Activated CD8-positive, alpha-beta T cell treated with anti-CD3 and anti-CD28 coated beads, Interleukin-2, amount 10 ng/mL, durations not matched to agents 7 days and 5 days (primary cell): ENCODE measurements around the gene AADACL2. TPM values are rescaled to one million over a fixed set of nuclear protein-coding genes. Genes with fewer than 3 reads are reported as not detected.
"Not testable (repeated sequence)": the region's sequence is repeated elsewhere in the genome, so short reads cannot be mapped to it uniquely, and the experiment has no call there.

Experiments used
- ATAC-seq: fragments of 150-1000 bp; cut with Tn5 transposase; one replicate; pipeline ENCODE4 v1.10.0; 2021; ENCODE audit warnings: moderate library complexity
- CTCF ChIA-PET: fragments of 350-600 bp; sonication (Branson Sonifier 250); formaldehyde crosslinking; loops from one replicate; lab custom pipeline; 2021; ENCODE audit warnings: antibody characterized with exemption; lab: Charles Lee
- POLR2A ChIA-PET: fragments of 350-600 bp; sonication (Branson Sonifier 250); formaldehyde crosslinking; loops from one replicate; lab custom pipeline; 2021; ENCODE audit warnings: antibody characterized with exemption; lab: Charles Lee
- DNase-seq: peaks from one replicate; pipeline ENCODE4 v3.0.0-alpha.2; 2020
- H3K27ac Mint-ChIP-seq: one replicate; pipeline ENCODE4 v1.8.0; 2021; ENCODE audit warnings: mild to moderate bottlenecking, mixed read lengths
- H3K27me3 Mint-ChIP-seq: one replicate; pipeline ENCODE4 v1.8.0; 2021; ENCODE audit warnings: low read depth, mixed read lengths
- H3K36me3 Mint-ChIP-seq: one replicate; pipeline ENCODE4 v1.8.0; 2021; ENCODE audit warnings: low read depth, mixed read lengths
- H3K4me1 Mint-ChIP-seq: one replicate; pipeline ENCODE4 v1.8.0; 2021; ENCODE audit warnings: low read depth, mixed read lengths
- H3K4me3 Mint-ChIP-seq: one replicate; pipeline ENCODE4 v1.8.0; 2021; ENCODE audit warnings: mild to moderate bottlenecking, mixed read lengths
- H3K9me3 Mint-ChIP-seq: one replicate; pipeline ENCODE4 v1.8.0; 2022; ENCODE audit warnings: mixed read lengths; ENCODE audit not compliant: insufficient read depth
- total RNA-seq, 2 experiments: library from RNA; stranded (reverse); gene quantifications; one replicate each; pipeline ENCODE4 v1.2.3, GENCODE V29; 2021

The AADACL2 gene
- total RNA-seq, 2 experiments from 2014 or later: not detected

- CTCF ChIA-PET: no interaction called here
- Mint-ChIP-seq H3K27ac (no peak overlapping the region), H3K9me3 (no peaks in the 10 kb centered on the region), H3K27me3 (no peaks in the 10 kb centered on the region), H3K36me3 (no peaks in the 10 kb centered on the region), H3K4me1 (no peaks in the 10 kb centered on the region), H3K4me3 (no peak overlapping the region)
- no peak for ATAC-seq
- POLR2A ChIA-PET: no interaction called here
- DNase-seq: no peak
Observed at GRCh38 chr3:151724576-151725562, 8.9 kb upstream of the AADACL2 start.

- no peaks in the 10 kb centered on the region for H3K4me1 Mint-ChIP-seq
- no peaks in the 10 kb centered on the region for H3K27me3 Mint-ChIP-seq
- H3K27ac Mint-ChIP-seq: no peak overlapping the region
- CTCF ChIA-PET: no interaction called here
- no peaks in the 10 kb centered on the region for H3K36me3 Mint-ChIP-seq
- POLR2A ChIA-PET: no interaction called here
- DNase-seq (no peak), ATAC-seq (no peak)
- H3K9me3 Mint-ChIP-seq: no peaks in the 10 kb centered on the region
- no peak overlapping the region for H3K4me3 Mint-ChIP-seq
Observed at GRCh38 chr3:151726016-151726415, 7.7 kb upstream of the AADACL2 start.

- Mint-ChIP-seq H3K4me3 (no peak overlapping the region), H3K4me1 (no peaks in the 10 kb centered on the region), H3K27me3 (no peaks in the 10 kb centered on the region), H3K27ac (no peak overlapping the region), H3K9me3 (no peaks in the 10 kb centered on the region), H3K36me3 (no peaks in the 10 kb centered on the region)
- DNase-seq: no peak
- CTCF ChIA-PET: interaction anchor here (1.1 kb wide), 1 partner anchor 10 kb away, joined by 3 read pairs; no protein-coding TSS in a partner anchor
- ATAC-seq: no peak
- POLR2A ChIA-PET: no interaction called here
Observed at GRCh38 chr3:151732861-151733260, 866 bp upstream of the AADACL2 start.

- H3K27ac Mint-ChIP-seq: no peak overlapping the region
- H3K27me3 Mint-ChIP-seq: peaks cover 5% of the 10 kb centered on the region
- ATAC-seq: no peak
- no peak for DNase-seq
- no peaks in the 10 kb centered on the region for H3K4me1 Mint-ChIP-seq
- CTCF ChIA-PET: no interaction called here
- POLR2A ChIA-PET: no interaction called here
- no peaks in the 10 kb centered on the region for H3K36me3 Mint-ChIP-seq
- H3K9me3 Mint-ChIP-seq: no peaks in the 10 kb centered on the region
- H3K4me3 Mint-ChIP-seq: no peak overlapping the region
Observed at GRCh38 chr3:151740581-151740980, 6.9 kb downstream of the AADACL2 start.

- POLR2A ChIA-PET: no interaction called here
- H3K4me3 Mint-ChIP-seq: no peak overlapping the region
- no peak overlapping the region for H3K27ac Mint-ChIP-seq
- no peaks in the 10 kb centered on the region for H3K4me1 Mint-ChIP-seq
- DNase-seq: no peak
- no peaks in the 10 kb centered on the region for H3K36me3 Mint-ChIP-seq
- no peaks in the 10 kb centered on the region for H3K9me3 Mint-ChIP-seq
- H3K27me3 Mint-ChIP-seq: peaks cover 5% of the 10 kb centered on the region
- ATAC-seq: no peak
- CTCF ChIA-PET: no interaction called here
Observed at GRCh38 chr3:151743855-151744254, 10.1 kb downstream of the AADACL2 start.

GRCh38 chr3:151750181-151750580, 16.5 kb downstream of the AADACL2 start:
- H3K9me3 Mint-ChIP-seq: no peaks in the 10 kb centered on the region
- no peak overlapping the region for H3K4me3 Mint-ChIP-seq
- no peaks in the 10 kb centered on the region for H3K36me3 Mint-ChIP-seq
- no peaks in the 10 kb centered on the region for H3K4me1 Mint-ChIP-seq
- ChIA-PET POLR2A (no interaction called here), CTCF (no interaction called here)
- H3K27ac Mint-ChIP-seq: no peak overlapping the region
- no peaks in the 10 kb centered on the region for H3K27me3 Mint-ChIP-seq
- DNase-seq (no peak), ATAC-seq (no peak)

- DNase-seq (no peak), ATAC-seq (no peak)
- Mint-ChIP-seq H3K4me3 (no peak overlapping the region), H3K9me3 (no peaks in the 10 kb centered on the region), H3K27ac (no peak overlapping the region), H3K36me3 (no peaks in the 10 kb centered on the region), H3K4me1 (no peaks in the 10 kb centered on the region), H3K27me3 (no peaks in the 10 kb centered on the region)
- ChIA-PET POLR2A (no interaction called here), CTCF (no interaction called here)
Observed at GRCh38 chr3:151750678-151751077, 17.0 kb downstream of the AADACL2 start.

GRCh38 chr3:151751161-151751560, 17.4 kb downstream of the AADACL2 start:
- POLR2A ChIA-PET: no interaction called here
- Mint-ChIP-seq H3K36me3 (no peaks in the 10 kb centered on the region), H3K4me1 (no peaks in the 10 kb centered on the region), H3K27ac (no peak overlapping the region), H3K27me3 (no peaks in the 10 kb centered on the region), H3K9me3 (no peaks in the 10 kb centered on the region), H3K4me3 (no peak overlapping the region)
- DNase-seq (no peak), ATAC-seq (no peak)
- CTCF ChIA-PET: no interaction called here

GRCh38 chr3:151753846-151754245, 20.1 kb downstream of the AADACL2 start:
- POLR2A ChIA-PET: no interaction called here
- H3K27ac Mint-ChIP-seq: no peak overlapping the region

GRCh38 chr3:151761581-151761980, 27.9 kb downstream of the AADACL2 start:
- ChIA-PET CTCF (no interaction called here), POLR2A (no interaction called here)
- Mint-ChIP-seq H3K4me3 (no peak overlapping the region), H3K27ac (no peak overlapping the region), H3K27me3 (no peaks in the 10 kb centered on the region), H3K4me1 (no peaks in the 10 kb centered on the region), H3K36me3 (no peaks in the 10 kb centered on the region), H3K9me3 (no peaks in the 10 kb centered on the region)
- ATAC-seq (no peak), DNase-seq (no peak)

More at GRCh38 chr3:151753846-151754245, 20.1 kb downstream of the AADACL2 start:
- no peak for ATAC-seq
- H3K27me3 Mint-ChIP-seq: no peaks in the 10 kb centered on the region
- no peaks in the 10 kb centered on the region for H3K9me3 Mint-ChIP-seq
- no peaks in the 10 kb centered on the region for H3K4me1 Mint-ChIP-seq
- no peak overlapping the region for H3K4me3 Mint-ChIP-seq
- H3K36me3 Mint-ChIP-seq: no peaks in the 10 kb centered on the region
- no peak for DNase-seq
- CTCF ChIA-PET: no interaction called here

GRCh38 chr3:151764699-151765098, 31.0 kb downstream of the AADACL2 start:
- CTCF ChIA-PET, H3K36me3 Mint-ChIP-seq, H3K27me3 Mint-ChIP-seq: not testable (repeated sequence)

GRCh38 chr3:151765685-151766084, 32.0 kb downstream of the AADACL2 start:
- Mint-ChIP-seq H3K4me3 (no peak overlapping the region), H3K27ac (no peak overlapping the region), H3K27me3 (no peaks in the 10 kb centered on the region), H3K4me1 (no peaks in the 10 kb centered on the region), H3K36me3 (no peaks in the 10 kb centered on the region), H3K9me3 (no peaks in the 10 kb centered on the region)
- POLR2A ChIA-PET: no interaction called here
- CTCF ChIA-PET: no interaction called here
- DNase-seq (no peak), ATAC-seq (no peak)

More at GRCh38 chr3:151764699-151765098, 31.0 kb downstream of the AADACL2 start:
- POLR2A ChIA-PET, H3K27ac Mint-ChIP-seq, H3K9me3 Mint-ChIP-seq, ATAC-seq, H3K4me1 Mint-ChIP-seq, H3K4me3 Mint-ChIP-seq, DNase-seq: not testable (repeated sequence)
